ENCODE data around the gene ASF1B. TPM values are rescaled to one million over a fixed set of nuclear protein-coding genes. Genes with fewer than 3 reads are reported as not detected.

The ASF1B gene
- total RNA-seq, 6 experiments from 2014 or later = 11.0 to 22.8 (median 18.6) TPM

- Mint-ChIP-seq H3K4me3 (no peak overlapping the region; the same call in 1 of the 2 replicates), H3K27ac (no peak overlapping the region), H3K27me3 (ENCODE audit: insufficient read depth) (peaks cover 5% of the 10 kb centered on the region), H3K4me1 (ENCODE audit: low read depth) (peaks cover 15% of the 10 kb centered on the region), H3K9me3 (peaks cover 20% of the 10 kb centered on the region), H3K36me3 (ENCODE audit: low read depth) (peaks cover 35% of the 10 kb centered on the region)
- no peak for DNase-seq
- no peak for TF ChIP-seq CTCF (IDR thresholded peaks at IDR 0.05)
Measured at GRCh38 chr19:14093117-14093823, 43.1 kb downstream of the ASF1B start.

GRCh38 chr19:14091813-14092462 lies 44.5 kb downstream of the ASF1B start:
- Mint-ChIP-seq H3K4me1 (ENCODE audit: low read depth) (peaks cover 15% of the 10 kb centered on the region), H3K4me3 (peak overlapping the region; percentile 93), H3K27me3 (ENCODE audit: insufficient read depth) (peaks cover 5% of the 10 kb centered on the region), H3K36me3 (ENCODE audit: low read depth) (peaks cover 28% of the 10 kb centered on the region), H3K9me3 (peaks cover 20% of the 10 kb centered on the region), H3K27ac (peak overlapping the region; percentile 83)
- no peak for TF ChIP-seq CTCF (IDR thresholded peaks at IDR 0.05)
- no peak for DNase-seq

GRCh38 chr19:14091081-14091812 lies 45.1 kb downstream of the ASF1B start:
- TF ChIP-seq CTCF (IDR thresholded peaks at IDR 0.05) = peak; percentile 61
- H3K4me3 Mint-ChIP-seq = peak overlapping the region; percentile 93
- H3K9me3 Mint-ChIP-seq = peaks cover 20% of the 10 kb centered on the region
- peaks cover 5% of the 10 kb centered on the region for H3K27me3 Mint-ChIP-seq (ENCODE audit: insufficient read depth)
- peak overlapping the region; percentile 83 for H3K27ac Mint-ChIP-seq
- peaks cover 24% of the 10 kb centered on the region for H3K36me3 Mint-ChIP-seq (ENCODE audit: low read depth)
- peaks cover 15% of the 10 kb centered on the region for H3K4me1 Mint-ChIP-seq (ENCODE audit: low read depth)
- peak; percentile 43 for DNase-seq

GRCh38 chr19:14090509-14091080 lies 45.8 kb downstream of the ASF1B start, which contains the start of gene SAMD1:
SAMD1 (minus strand) TSS chr19:14090751.
- H3K36me3 Mint-ChIP-seq (ENCODE audit: low read depth) = peaks cover 24% of the 10 kb centered on the region
- H3K9me3 Mint-ChIP-seq = peaks cover 20% of the 10 kb centered on the region
- H3K27me3 Mint-ChIP-seq (ENCODE audit: insufficient read depth) = peaks cover 5% of the 10 kb centered on the region
- no peak for TF ChIP-seq CTCF (IDR thresholded peaks at IDR 0.05)
- peaks cover 15% of the 10 kb centered on the region for H3K4me1 Mint-ChIP-seq (ENCODE audit: low read depth)
- H3K4me3 Mint-ChIP-seq = peak within 1 kb of the TSS; percentile 93
- DNase-seq = peak; percentile 53
- H3K27ac Mint-ChIP-seq = peak within 1 kb of the TSS; percentile 83
